ENCODE data around the gene MNX1. TPM values are rescaled to one million over a fixed set of nuclear protein-coding genes. Genes with fewer than 3 reads are reported as not detected.

MNX1 gene
- total RNA-seq, 2 donors from 2014 or later: not detected

GRCh38 chr7:156989766-156990535 lies 20.5 kb downstream of the MNX1 start:
- Mint-ChIP-seq H3K27me3 (peaks cover 10% of the 10 kb centered on the region), H3K27ac (no peak overlapping the region), H3K4me1 (no peaks in the 10 kb centered on the region), H3K9me3 (no peaks in the 10 kb centered on the region), H3K4me3 (no peak overlapping the region), H3K36me3 (ENCODE audit: low read depth) (no peaks in the 10 kb centered on the region)
- ATAC-seq (replicated peaks): no peak

GRCh38 chr7:156988343-156989185 lies 21.9 kb downstream of the MNX1 start:
- ATAC-seq (replicated peaks): no peak
- Mint-ChIP-seq H3K4me3 (no peak overlapping the region), H3K4me1 (no peaks in the 10 kb centered on the region), H3K27ac (no peak overlapping the region), H3K27me3 (peaks cover 7% of the 10 kb centered on the region), H3K36me3 (ENCODE audit: low read depth) (no peaks in the 10 kb centered on the region), H3K9me3 (no peaks in the 10 kb centered on the region)

- Mint-ChIP-seq H3K27ac (no peak overlapping the region), H3K4me3 (no peak overlapping the region), H3K4me1 (no peaks in the 10 kb centered on the region), H3K9me3 (no peaks in the 10 kb centered on the region), H3K36me3 (ENCODE audit: low read depth) (no peaks in the 10 kb centered on the region), H3K27me3 (no peaks in the 10 kb centered on the region)
- ATAC-seq (replicated peaks): no peak
Observed at GRCh38 chr7:156986378-156986777, 24.1 kb downstream of the MNX1 start.

- no peaks in the 10 kb centered on the region for H3K4me1 Mint-ChIP-seq
- ATAC-seq (replicated peaks): no peak
Observed at GRCh38 chr7:156985101-156985992, 25.1 kb downstream of the MNX1 start.

GRCh38 chr7:156984174-156984891 lies 26.1 kb downstream of the MNX1 start:
- H3K4me1 Mint-ChIP-seq: no peaks in the 10 kb centered on the region
- no peaks in the 10 kb centered on the region for H3K27me3 Mint-ChIP-seq
- no peak overlapping the region for H3K4me3 Mint-ChIP-seq
- peaks cover 6% of the 10 kb centered on the region for H3K9me3 Mint-ChIP-seq
- H3K27ac Mint-ChIP-seq: no peak overlapping the region
- peaks cover 6% of the 10 kb centered on the region for H3K36me3 Mint-ChIP-seq (ENCODE audit: low read depth)
- no peak for ATAC-seq (replicated peaks)

More at GRCh38 chr7:156985101-156985992, 25.1 kb downstream of the MNX1 start:
- Mint-ChIP-seq H3K27me3 (no peaks in the 10 kb centered on the region), H3K4me3 (no peak overlapping the region), H3K36me3 (ENCODE audit: low read depth) (no peaks in the 10 kb centered on the region), H3K9me3 (no peaks in the 10 kb centered on the region), H3K27ac (no peak overlapping the region)

- Mint-ChIP-seq H3K36me3 (ENCODE audit: low read depth) (peaks cover 37% of the 10 kb centered on the region), H3K27me3 (no peaks in the 10 kb centered on the region), H3K27ac (no peak overlapping the region), H3K9me3 (peaks cover 7% of the 10 kb centered on the region), H3K4me3 (no peak overlapping the region), H3K4me1 (no peaks in the 10 kb centered on the region)
- ATAC-seq (replicated peaks): no peak
Observed at GRCh38 chr7:156979711-156980110, 30.8 kb downstream of the MNX1 start.

GRCh38 chr7:156979007-156979606 lies 31.4 kb downstream of the MNX1 start:
- no peak overlapping the region for H3K27ac Mint-ChIP-seq
- H3K36me3 Mint-ChIP-seq (ENCODE audit: low read depth): peaks cover 40% of the 10 kb centered on the region
- H3K4me3 Mint-ChIP-seq: no peak overlapping the region
- no peaks in the 10 kb centered on the region for H3K27me3 Mint-ChIP-seq
- ATAC-seq (replicated peaks): no peak
- no peaks in the 10 kb centered on the region for H3K4me1 Mint-ChIP-seq
- peaks cover 7% of the 10 kb centered on the region for H3K9me3 Mint-ChIP-seq

- H3K27me3 Mint-ChIP-seq: no peaks in the 10 kb centered on the region
- no peak for ATAC-seq (replicated peaks)
- H3K4me3 Mint-ChIP-seq: no peak overlapping the region
- H3K4me1 Mint-ChIP-seq: no peaks in the 10 kb centered on the region
- peaks cover 57% of the 10 kb centered on the region for H3K36me3 Mint-ChIP-seq (ENCODE audit: low read depth)
- H3K9me3 Mint-ChIP-seq: peaks cover 7% of the 10 kb centered on the region
- H3K27ac Mint-ChIP-seq: no peak overlapping the region
Observed at GRCh38 chr7:156975620-156976019, 34.8 kb downstream of the MNX1 start.

- Mint-ChIP-seq H3K4me3 (no peak overlapping the region), H3K27ac (no peak overlapping the region), H3K36me3 (ENCODE audit: low read depth) (peaks cover 74% of the 10 kb centered on the region), H3K27me3 (no peaks in the 10 kb centered on the region), H3K4me1 (no peaks in the 10 kb centered on the region), H3K9me3 (no peaks in the 10 kb centered on the region)
- no peak for ATAC-seq (replicated peaks)
Observed at GRCh38 chr7:156969972-156970420, 40.5 kb downstream of the MNX1 start.

- ATAC-seq (replicated peaks): no peak
- Mint-ChIP-seq H3K4me1 (no peaks in the 10 kb centered on the region), H3K36me3 (ENCODE audit: low read depth) (peaks cover 87% of the 10 kb centered on the region), H3K4me3 (no peak overlapping the region), H3K9me3 (no peaks in the 10 kb centered on the region), H3K27ac (no peak overlapping the region), H3K27me3 (no peaks in the 10 kb centered on the region)
Observed at GRCh38 chr7:156968183-156968582, 42.3 kb downstream of the MNX1 start.

- Mint-ChIP-seq H3K4me3 (no peak overlapping the region), H3K27ac (no peak overlapping the region), H3K27me3 (no peaks in the 10 kb centered on the region), H3K9me3 (no peaks in the 10 kb centered on the region), H3K4me1 (no peaks in the 10 kb centered on the region), H3K36me3 (ENCODE audit: low read depth) (peaks cover 96% of the 10 kb centered on the region)
- no peak for ATAC-seq (replicated peaks)
Observed at GRCh38 chr7:156966387-156966786, 44.1 kb downstream of the MNX1 start.

- Mint-ChIP-seq H3K36me3 (ENCODE audit: low read depth) (peaks cover 100% of the 10 kb centered on the region), H3K27me3 (no peaks in the 10 kb centered on the region), H3K9me3 (no peaks in the 10 kb centered on the region), H3K27ac (no peak overlapping the region), H3K4me1 (peaks cover 7% of the 10 kb centered on the region), H3K4me3 (no peak overlapping the region)
- ATAC-seq (replicated peaks): no peak
Observed at GRCh38 chr7:156964971-156965370, 45.5 kb downstream of the MNX1 start.

- Mint-ChIP-seq H3K9me3 (no peaks in the 10 kb centered on the region), H3K27me3 (no peaks in the 10 kb centered on the region), H3K27ac (no peak overlapping the region), H3K36me3 (ENCODE audit: low read depth) (peaks cover 100% of the 10 kb centered on the region), H3K4me1 (peaks cover 7% of the 10 kb centered on the region), H3K4me3 (no peak overlapping the region)
- no peak for ATAC-seq (replicated peaks)
Observed at GRCh38 chr7:156963472-156963871, 47.0 kb downstream of the MNX1 start.

All from activated T-helper 17 cell treated with anti-CD3 and anti-CD28 coated beads, Interleukin-2, amount 50 U/mL, for 72 hours (primary cell).